A549 (cell line): ENCODE measurements around the gene POPDC2. TPM values are rescaled to one million over a fixed set of nuclear protein-coding genes. Genes with fewer than 3 reads are reported as not detected.

Experiments
- ATAC-seq, 2 experiments: fragments of 200-7000 bp in 1 of 2; fragments of >200 bp in 1 of 2; cut with Nextera tagmentation in 1 of 2; cut with Tn5 transposase in 1 of 2; 3 replicates each; pipeline versions ENCODE4 v1.8.0 to v1.9.1; 2018 to 2020; ENCODE audit warnings: mild to moderate bottlenecking in 1 of 2, moderate library complexity in 1 of 2
- CTCF ChIA-PET: fragments of 300-600 bp; sonication (Branson Sonifier 250); formaldehyde crosslinking; extraction: SDS; loops from one replicate; lab custom pipeline; 2021; ENCODE audit warnings: antibody characterized with exemption, inconsistent platforms; lab: Yijun Ruan, JAX
- POLR2A ChIA-PET: fragments of 350-600 bp; formaldehyde crosslinking; extraction: SDS; loops from one replicate; lab custom pipeline; 2021; ENCODE audit warnings: antibody characterized with exemption, inconsistent platforms; lab: Yijun Ruan, JAX
- DNase-seq, 2 experiments: peaks; one replicate each; pipeline versions ENCODE4 v3.0.0 to v3.0.0-alpha.2; 2011 to 2016; ENCODE audit warnings: low read depth in 1 of 2, low spot score in 1 of 2
- FAIRE-seq: peaks from 2 replicates; lab custom pipeline; 2011; peaks lifted over from hg19 to GRCh38; lab: Jason Lieb, UNC
- H3K27ac ChIP-seq, 2 experiments: fragments of >200 bp; sonication (Bioruptor Twin); formaldehyde crosslinking; 3 replicates each; pipeline ENCODE4 v1.5.1; 2016 to 2017
- H3K4me1 ChIP-seq: fragments of >200 bp; sonication (Bioruptor Twin); formaldehyde crosslinking; 3 replicates; pipeline ENCODE4 v1.6.1; 2016
- H3K4me2 ChIP-seq: fragments of >200 bp; sonication (Bioruptor Twin); formaldehyde crosslinking; 3 replicates; pipeline ENCODE4 v1.6.1; 2016
- H3K4me3 ChIP-seq: fragments of >200 bp; sonication (Bioruptor Twin); formaldehyde crosslinking; 3 replicates; pipeline ENCODE4 v1.5.1; 2016
- H3K9me3 ChIP-seq: fragments of >200 bp; sonication (Bioruptor Twin); formaldehyde crosslinking; 3 replicates; pipeline ENCODE4 v1.6.1; 2016
- BCL3 ChIP-seq: fragments of >200 bp; sonication (Bioruptor Twin); formaldehyde crosslinking; IDR thresholded peaks from 3 replicates; pipeline ENCODE4 v1.6.1; 2016
- EHMT2 ChIP-seq: fragments of 200-600 bp; sonication (generic); IDR thresholded peaks from 2 replicates; pipeline ENCODE4 v1.6.1; 2016; ENCODE audit warnings: antibody characterized with exemption, low read depth, mild to moderate bottlenecking, moderate library complexity
- FOSB ChIP-seq: fragments of 250-450 bp; sonication (Bioruptor Pico); IDR thresholded peaks from 2 replicates; pipeline ENCODE4 v1.5.0; 2020; ENCODE audit warnings: mild to moderate bottlenecking, moderate library complexity
- FOXS1 ChIP-seq: fragments of 250-450 bp; sonication (Bioruptor Pico); IDR thresholded peaks from 2 replicates; pipeline ENCODE4 v1.5.0; 2020; ENCODE audit warnings: mild to moderate bottlenecking, moderate library complexity
- GATA3 ChIP-seq: IDR thresholded peaks from 2 replicates; pipeline ENCODE4 v1.6.1; 2012; ENCODE audit warnings: borderline replicate concordance
- HEYL ChIP-seq: fragments of 250-450 bp; sonication (Bioruptor Pico); IDR thresholded peaks from 2 replicates; pipeline ENCODE4 v1.8.0; 2021; ENCODE audit warnings: mild to moderate bottlenecking, moderate library complexity
- whole genome bisulfite sequencing: methylation state at CpG from one replicate; pipeline ENCODE4 v1.1.6; 2017; ENCODE audit errors: missing lambda C conversion rate; 5-methylcytosine and 5-hydroxymethylcytosine counted together
- polyA plus RNA-seq, 4 experiments: library from polyadenylated mRNA; depleted of rRNA in 3 of 4; stranded (reverse); fragments of >200 nt; fragmentation: RNase III in 1 of 4; extraction: RNeasy Plus Mini Kit Qiagen cat#74134 plus additional on column Dnase treatment in 1 of 4; gene quantifications; 2 replicates in 3 of 4; 3 replicates in 1 of 4; pipeline ENCODE4 v1.2.3, GENCODE V29; 2011 to 2017
- TF ChIP-seq, protein P1 (sequence below): fragments of >200 bp; sonication (Bioruptor Twin); formaldehyde crosslinking; IDR thresholded peaks from 3 replicates; pipeline ENCODE4 v1.5.1; 2016

POPDC2 gene
- polyA plus RNA-seq, 2 of the 4 experiments (the other 2 are of a cell fraction), result 0.17 to 0.62 TPM

GRCh38 chr3:119592861-119593260 is 67.5 kb downstream of the POPDC2 start:
- Histone ChIP-seq H3K9me3 (no peaks in the 10 kb centered on the region), H3K4me2 (no peak overlapping the region), H3K4me3 (no peak overlapping the region), H3K4me1 (peaks cover 6% of the 10 kb centered on the region; the same call in 2 of the 3 replicates), H3K27ac (no peak overlapping the region)
- ChIA-PET CTCF (interaction anchor here (0.8 kb wide), 1 partner anchor 29 kb away, joined by 3 read pairs; no protein-coding TSS in a partner anchor), POLR2A (no interaction called here)
- WGBS, result 3% methylated on average over 1 of the region's 1 CpG
- no peak for DNase-seq
- TF ChIP-seq GATA3 (no peak), EHMT2 (no peak), BCL3 (no peak), HEYL (CRISPR knock-in tag) (no peak), FOXS1 (no peak), FOSB (no peak)
- TF ChIP-seq, protein P1, sequence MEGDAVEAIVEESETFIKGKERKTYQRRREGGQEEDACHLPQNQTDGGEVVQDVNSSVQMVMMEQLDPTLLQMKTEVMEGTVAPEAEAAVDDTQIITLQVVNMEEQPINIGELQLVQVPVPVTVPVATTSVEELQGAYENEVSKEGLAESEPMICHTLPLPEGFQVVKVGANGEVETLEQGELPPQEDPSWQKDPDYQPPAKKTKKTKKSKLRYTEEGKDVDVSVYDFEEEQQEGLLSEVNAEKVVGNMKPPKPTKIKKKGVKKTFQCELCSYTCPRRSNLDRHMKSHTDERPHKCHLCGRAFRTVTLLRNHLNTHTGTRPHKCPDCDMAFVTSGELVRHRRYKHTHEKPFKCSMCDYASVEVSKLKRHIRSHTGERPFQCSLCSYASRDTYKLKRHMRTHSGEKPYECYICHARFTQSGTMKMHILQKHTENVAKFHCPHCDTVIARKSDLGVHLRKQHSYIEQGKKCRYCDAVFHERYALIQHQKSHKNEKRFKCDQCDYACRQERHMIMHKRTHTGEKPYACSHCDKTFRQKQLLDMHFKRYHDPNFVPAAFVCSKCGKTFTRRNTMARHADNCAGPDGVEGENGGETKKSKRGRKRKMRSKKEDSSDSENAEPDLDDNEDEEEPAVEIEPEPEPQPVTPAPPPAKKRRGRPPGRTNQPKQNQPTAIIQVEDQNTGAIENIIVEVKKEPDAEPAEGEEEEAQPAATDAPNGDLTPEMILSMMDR, result no peak
- ATAC-seq, result no peak
- no peak for FAIRE-seq

Other genes with a start within 250 kb of the POPDC2 start
- 21.9 and 38.9 TPM in 2 replicates for gene TMEM39A, start 197.0 kb downstream of the POPDC2 start, polyA plus RNA-seq (2011; rRNA removed)
- gene TMEM39A, start 197.0 kb downstream of the POPDC2 start, polyA plus RNA-seq (2017; fragmentation: RNase III; extraction: RNeasy Plus Mini Kit Qiagen cat#74134 plus additional on column Dnase treatment), result 13.9 to 16.9 TPM (median 15.7 TPM) in 3 replicates
- gene POGLUT1, start 191.6 kb downstream of the POPDC2 start, polyA plus RNA-seq (2011; rRNA removed), result 19.2 and 19.4 TPM in 2 replicates
- gene POGLUT1, start 191.6 kb downstream of the POPDC2 start, polyA plus RNA-seq (2017; fragmentation: RNase III; extraction: RNeasy Plus Mini Kit Qiagen cat#74134 plus additional on column Dnase treatment), result 10.2 to 11.4 TPM (median 11.4 TPM) in 3 replicates
- 127 and 135 TPM in 2 replicates for gene TIMMDC1, start 162.0 kb downstream of the POPDC2 start, polyA plus RNA-seq (2011; rRNA removed)
- gene TIMMDC1, start 162.0 kb downstream of the POPDC2 start, polyA plus RNA-seq (2017; fragmentation: RNase III; extraction: RNeasy Plus Mini Kit Qiagen cat#74134 plus additional on column Dnase treatment), result 89.8 to 97.0 TPM (median 90.1 TPM) in 3 replicates
- gene CD80, start 101.0 kb downstream of the POPDC2 start, polyA plus RNA-seq (2011; rRNA removed), result 0.08 TPM in 1 of 2 replicates, not detected in the other
- gene CD80, start 101.0 kb downstream of the POPDC2 start, polyA plus RNA-seq (2017; fragmentation: RNase III; extraction: RNeasy Plus Mini Kit Qiagen cat#74134 plus additional on column Dnase treatment), result not detected in 3 replicates
- gene ADPRH, start 81.1 kb downstream of the POPDC2 start, polyA plus RNA-seq (2011; rRNA removed), result 3.7 and 4.1 TPM in 2 replicates
- 3.3 to 4.2 TPM (median 3.8 TPM) in 3 replicates for gene ADPRH, start 81.1 kb downstream of the POPDC2 start, polyA plus RNA-seq (2017; fragmentation: RNase III; extraction: RNeasy Plus Mini Kit Qiagen cat#74134 plus additional on column Dnase treatment)
- gene PLA1A, start 62.7 kb downstream of the POPDC2 start, polyA plus RNA-seq (2011; rRNA removed), result 0.18 and 0.41 TPM in 2 replicates
- 0.12 to 0.17 TPM (median 0.12 TPM) in 3 replicates for gene PLA1A, start 62.7 kb downstream of the POPDC2 start, polyA plus RNA-seq (2017; fragmentation: RNase III; extraction: RNeasy Plus Mini Kit Qiagen cat#74134 plus additional on column Dnase treatment)
- gene COX17, start 16.8 kb upstream of the POPDC2 start, polyA plus RNA-seq (2011; rRNA removed), result 75.7 and 79.0 TPM in 2 replicates
- 149 to 157 TPM (median 151 TPM) in 3 replicates for gene COX17, start 16.8 kb upstream of the POPDC2 start, polyA plus RNA-seq (2017; fragmentation: RNase III; extraction: RNeasy Plus Mini Kit Qiagen cat#74134 plus additional on column Dnase treatment)
- 1.1 and 1.2 TPM in 2 replicates for gene CFAP91, start 42.4 kb upstream of the POPDC2 start, polyA plus RNA-seq (2011; rRNA removed)
- 0.41 to 0.52 TPM (median 0.45 TPM) in 3 replicates for gene CFAP91, start 42.4 kb upstream of the POPDC2 start, polyA plus RNA-seq (2017; fragmentation: RNase III; extraction: RNeasy Plus Mini Kit Qiagen cat#74134 plus additional on column Dnase treatment)
- 0.03 TPM in 1 of 2 replicates, not detected in the other for gene NR1I2, start 121.5 kb upstream of the POPDC2 start, polyA plus RNA-seq (2011; rRNA removed)
- 0.05 TPM in 1 of 3 replicates, not detected in the others for gene NR1I2, start 121.5 kb upstream of the POPDC2 start, polyA plus RNA-seq (2017; fragmentation: RNase III; extraction: RNeasy Plus Mini Kit Qiagen cat#74134 plus additional on column Dnase treatment)